ENCODE results near the gene DOCK2. TPM values are rescaled to one million over a fixed set of nuclear protein-coding genes. Genes with fewer than 3 reads are reported as not detected.

The DOCK2 gene
- total and polyA plus RNA-seq, 2 donors (not counting 3 experiments of a cell fraction or from before 2014, with no cell fraction given), result 0.62 to 4.8 TPM

DNA sequence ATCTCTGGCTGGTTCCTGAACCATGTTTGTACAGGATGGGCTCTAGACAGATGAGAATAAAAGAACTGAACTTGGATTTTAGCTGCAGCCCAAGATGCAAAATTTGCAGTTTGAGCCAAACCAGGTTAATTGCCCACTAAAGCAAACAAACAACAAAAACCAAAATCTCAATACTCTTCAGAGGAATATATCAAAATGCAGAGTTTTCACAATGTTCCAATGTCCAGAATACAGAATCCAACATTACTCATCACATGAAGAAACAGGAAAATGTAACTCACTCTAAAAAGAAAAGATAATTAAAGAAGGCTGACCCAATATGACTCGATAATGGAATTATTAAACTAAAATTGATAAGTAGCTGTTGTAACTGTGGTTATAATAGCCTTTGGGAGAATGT is 489.0 kb downstream of the DOCK2 start:
- no peak for FAIRE-seq
- Histone ChIP-seq H3K27ac (ENCODE audit: insufficient read depth, low read depth, low read length) (no peak overlapping the region), H3K36me3 (ENCODE audit: control insufficient read depth in 2 of 2, extremely low read depth in 1 of 2, insufficient read depth in 2 of 2, low read length in 2 of 2) (no peaks in the 10 kb centered on the region), H3K4me1 (ENCODE audit: control insufficient read depth, extremely low read depth, insufficient read depth, low read length) (peaks cover 6% of the 10 kb centered on the region), H3K27me3 (ENCODE audit: control insufficient read depth in 2 of 2, insufficient read depth in 2 of 2, low read length in 2 of 2) (no peaks in the 10 kb centered on the region), H2AFZ (ENCODE audit: low read depth, low read length) (no peak overlapping the region), H4K20me1 (replicated peaks; ENCODE audit: control insufficient read depth, extremely low read depth, insufficient read depth, low read length) (no peaks in the 10 kb centered on the region), H3K9me1 (replicated peaks; ENCODE audit: control insufficient read depth, extremely low read depth, insufficient read depth, low read length) (no peaks in the 10 kb centered on the region), H3K79me2 (ENCODE audit: control insufficient read depth, insufficient read depth, low read length) (no peaks in the 10 kb centered on the region), H3K9ac (replicated peaks; ENCODE audit: extremely low read depth, insufficient read depth, low read length) (no peak overlapping the region), H3K4me2 (ENCODE audit: insufficient read depth, low read length) (no peak overlapping the region), H3K4me3 (replicated peaks in 1 of 3; ENCODE audit: insufficient read depth in 1 of 3, low read depth in 1 of 3, low read length in 3 of 3) (no peak overlapping the region), H3K9me3 (replicated peaks; ENCODE audit: control insufficient read depth, insufficient read depth, low read length) (no peaks in the 10 kb centered on the region)
- dilution Hi-C loops (cut with MboI; ENCODE audit: extremely low pct_ligation_motif_present, low sequenced_read_pairs), result no loop called here
- ChIA-PET CTCF (no interaction called here), POLR2A (no interaction called here)
- BruUV-seq (replicated peaks), result no TSS peak
- intact Hi-C loops (cut with micrococcal nuclease), result no loop called here
- DNase-seq (ENCODE audit: low read depth, low spot score), result no peak
- TF ChIP-seq EZH2 (IDR thresholded peaks at IDR 0.05; ENCODE audit: borderline replicate concordance, low read depth, low read length, severe bottlenecking) (no peak), FOS (IDR thresholded peaks at IDR 0.05; ENCODE audit: borderline replicate concordance, insufficient read depth, low read length) (no peak), GATA2 (IDR thresholded peaks at IDR 0.05; ENCODE audit: insufficient read depth, insufficient read length, low read depth, low read length) (no peak), JUN (IDR thresholded peaks at IDR 0.05; ENCODE audit: borderline replicate concordance, insufficient read depth, insufficient read length, low read depth) (no peak), MYC (IDR thresholded peaks at IDR 0.05; ENCODE audit: low read depth, low read length) (no peak), POLR2A (IDR thresholded peaks at IDR 0.05; ENCODE audit: low read depth, low read length) (no peak), POLR2AphosphoS5 (IDR thresholded peaks at IDR 0.05; ENCODE audit: insufficient read depth, low read depth, low read length) (no peak)
- TF ChIP-seq, protein P1, sequence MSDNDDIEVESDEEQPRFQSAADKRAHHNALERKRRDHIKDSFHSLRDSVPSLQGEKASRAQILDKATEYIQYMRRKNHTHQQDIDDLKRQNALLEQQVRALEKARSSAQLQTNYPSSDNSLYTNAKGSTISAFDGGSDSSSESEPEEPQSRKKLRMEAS (IDR thresholded peaks at IDR 0.05; ENCODE audit: insufficient read depth, insufficient read length), result no peak
- TF ChIP-seq, protein P2, sequence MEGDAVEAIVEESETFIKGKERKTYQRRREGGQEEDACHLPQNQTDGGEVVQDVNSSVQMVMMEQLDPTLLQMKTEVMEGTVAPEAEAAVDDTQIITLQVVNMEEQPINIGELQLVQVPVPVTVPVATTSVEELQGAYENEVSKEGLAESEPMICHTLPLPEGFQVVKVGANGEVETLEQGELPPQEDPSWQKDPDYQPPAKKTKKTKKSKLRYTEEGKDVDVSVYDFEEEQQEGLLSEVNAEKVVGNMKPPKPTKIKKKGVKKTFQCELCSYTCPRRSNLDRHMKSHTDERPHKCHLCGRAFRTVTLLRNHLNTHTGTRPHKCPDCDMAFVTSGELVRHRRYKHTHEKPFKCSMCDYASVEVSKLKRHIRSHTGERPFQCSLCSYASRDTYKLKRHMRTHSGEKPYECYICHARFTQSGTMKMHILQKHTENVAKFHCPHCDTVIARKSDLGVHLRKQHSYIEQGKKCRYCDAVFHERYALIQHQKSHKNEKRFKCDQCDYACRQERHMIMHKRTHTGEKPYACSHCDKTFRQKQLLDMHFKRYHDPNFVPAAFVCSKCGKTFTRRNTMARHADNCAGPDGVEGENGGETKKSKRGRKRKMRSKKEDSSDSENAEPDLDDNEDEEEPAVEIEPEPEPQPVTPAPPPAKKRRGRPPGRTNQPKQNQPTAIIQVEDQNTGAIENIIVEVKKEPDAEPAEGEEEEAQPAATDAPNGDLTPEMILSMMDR (IDR thresholded peaks at IDR 0.05; ENCODE audit: extremely low read depth in 1 of 2, insufficient read depth in 1 of 2, low read depth in 1 of 2, low read length in 2 of 2), result no peak
